Activated T-cell treated with anti-CD3 and anti-CD28 coated beads, Interleukin-2, amount 50 U/mL, for 4 hours (primary cell): ENCODE results near the gene FRMPD4. TPM values are rescaled to one million over a fixed set of nuclear protein-coding genes. Genes with fewer than 3 reads are reported as not detected.
"Not testable (repeated sequence)": the region's sequence is repeated elsewhere in the genome, so short reads cannot be mapped to it uniquely, and the experiment has no call there.

Experiments
- ATAC-seq, 2 donors: fragments of 200-7000 bp; cut with Tn5 transposase; one replicate each; pipeline ENCODE4 v1.10.0; 2021
- DNase-seq: peaks from one replicate; pipeline ENCODE4 v3.0.0-alpha.2; 2020
- H3K27me3 Mint-ChIP-seq: one replicate; pipeline ENCODE4 v1.8.0; 2021; ENCODE audit warnings: low read depth, mixed read lengths
- H3K36me3 Mint-ChIP-seq: one replicate; pipeline ENCODE4 v1.8.0; 2022; ENCODE audit warnings: mixed read lengths; ENCODE audit not compliant: insufficient read depth
- H3K4me1 Mint-ChIP-seq: one replicate; pipeline ENCODE4 v1.8.0; 2021; ENCODE audit warnings: low read depth, mixed read lengths
- H3K4me3 Mint-ChIP-seq: one replicate; pipeline ENCODE4 v1.8.0; 2021; ENCODE audit warnings: mild to moderate bottlenecking, moderate library complexity, mixed read lengths
- H3K9me3 Mint-ChIP-seq: one replicate; pipeline ENCODE4 v1.8.0; 2021; ENCODE audit warnings: mixed read lengths
- total RNA-seq, 3 donors: library from RNA; stranded (reverse); gene quantifications; one replicate each; pipeline ENCODE4 v1.2.1, GENCODE V29; 2021

Gene FRMPD4
- total RNA-seq, 3 donors from 2014 or later: not detected

DNA sequence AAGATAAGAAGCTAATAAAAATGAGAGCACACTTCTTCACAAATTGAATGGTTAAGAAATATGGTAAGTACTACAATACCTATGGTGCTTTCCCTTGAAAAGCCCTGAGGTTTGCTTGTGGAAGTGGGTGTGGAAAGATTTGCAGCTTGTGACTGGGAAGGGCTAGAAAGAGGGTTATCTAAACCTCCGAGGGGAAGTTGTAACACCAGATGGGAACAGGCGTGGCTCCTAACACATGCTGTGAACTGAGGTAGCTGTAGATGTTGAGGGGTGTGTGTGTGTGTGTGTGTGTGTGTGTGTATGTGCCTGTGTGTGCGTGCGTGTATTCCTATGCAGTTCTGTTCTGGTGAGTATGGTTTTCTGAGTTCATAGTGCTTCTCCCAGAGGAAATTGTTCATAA is 21.5 kb downstream of the FRMPD4 start:
- no peaks in the 10 kb centered on the region for H3K27me3 Mint-ChIP-seq
- ATAC-seq (no peak), DNase-seq (no peak)
- H3K4me3 Mint-ChIP-seq: no peak overlapping the region
- H3K36me3 Mint-ChIP-seq: no peaks in the 10 kb centered on the region
- H3K9me3 Mint-ChIP-seq: no peaks in the 10 kb centered on the region
- H3K4me1 Mint-ChIP-seq: no peaks in the 10 kb centered on the region

DNA sequence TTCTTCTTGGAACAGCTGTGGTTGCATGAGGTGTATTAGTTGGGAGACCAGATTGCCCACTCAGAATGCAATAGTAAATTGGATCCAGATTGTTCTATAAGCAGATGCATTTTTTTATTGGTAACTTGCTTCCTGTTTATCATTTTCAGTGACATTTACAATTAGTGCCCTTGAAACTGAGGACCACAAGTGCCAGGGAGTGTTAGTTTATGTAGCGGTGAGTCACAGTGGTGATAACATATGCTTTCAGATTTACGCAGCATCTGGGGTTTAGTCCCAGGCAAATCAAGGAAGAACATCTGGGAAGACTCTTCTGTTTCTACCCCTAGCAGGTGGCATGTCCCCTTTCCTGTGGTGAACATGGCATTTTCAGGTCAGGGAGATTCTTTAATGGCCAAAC is 24.1 kb downstream of the FRMPD4 start:
- DNase-seq (no peak), ATAC-seq (no peak)
- no peaks in the 10 kb centered on the region for H3K27me3 Mint-ChIP-seq
- H3K9me3 Mint-ChIP-seq: no peaks in the 10 kb centered on the region
- no peaks in the 10 kb centered on the region for H3K4me1 Mint-ChIP-seq
- no peaks in the 10 kb centered on the region for H3K36me3 Mint-ChIP-seq
- H3K4me3 Mint-ChIP-seq: no peak overlapping the region

DNA sequence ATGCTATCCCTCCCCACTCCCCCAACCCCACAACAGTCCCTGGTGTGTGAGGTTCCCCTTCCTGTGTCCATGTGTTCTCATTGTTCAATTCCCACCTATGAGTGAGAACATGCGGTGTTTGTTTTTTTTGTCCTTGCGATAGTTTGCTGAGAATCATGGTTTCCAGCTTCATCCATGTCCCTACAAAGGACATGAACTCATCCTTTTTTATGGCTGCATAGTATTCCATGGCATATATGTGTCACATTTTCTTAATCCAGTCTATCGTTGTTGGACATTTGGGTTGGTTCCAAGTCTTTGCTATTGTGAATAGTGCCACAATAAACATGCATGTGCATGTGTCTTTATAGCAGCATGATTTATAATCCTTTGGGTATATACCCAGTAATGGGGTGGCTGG is 25.9 kb downstream of the FRMPD4 start:
- not testable (repeated sequence) for H3K4me3 Mint-ChIP-seq, H3K9me3 Mint-ChIP-seq, H3K4me1 Mint-ChIP-seq, DNase-seq, H3K27me3 Mint-ChIP-seq, H3K36me3 Mint-ChIP-seq, ATAC-seq

DNA sequence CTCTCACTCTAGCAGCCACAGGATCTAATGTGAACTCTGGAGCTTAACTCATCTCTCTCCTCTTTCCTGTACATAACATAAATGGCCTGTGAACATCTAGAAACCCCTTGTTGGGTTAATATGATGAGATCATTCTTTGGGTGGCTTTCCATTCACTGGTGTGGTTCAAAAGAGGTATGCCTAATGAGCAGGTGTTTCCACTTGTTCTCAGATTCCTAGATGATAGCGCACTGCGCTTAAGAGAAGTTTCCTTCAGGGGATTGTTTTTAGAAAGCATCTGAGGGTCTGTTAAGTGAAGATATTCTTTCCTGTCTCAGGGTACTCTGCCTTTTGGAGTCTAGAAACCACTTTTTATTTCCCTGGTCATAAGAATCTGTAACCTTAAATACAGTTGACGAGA is 32.5 kb downstream of the FRMPD4 start:
- ATAC-seq (no peak), DNase-seq (no peak)
- H3K4me3 Mint-ChIP-seq: no peak overlapping the region
- H3K36me3 Mint-ChIP-seq: no peaks in the 10 kb centered on the region
- no peaks in the 10 kb centered on the region for H3K9me3 Mint-ChIP-seq
- H3K27me3 Mint-ChIP-seq: peaks cover 1% of the 10 kb centered on the region
- H3K4me1 Mint-ChIP-seq: no peaks in the 10 kb centered on the region

DNA sequence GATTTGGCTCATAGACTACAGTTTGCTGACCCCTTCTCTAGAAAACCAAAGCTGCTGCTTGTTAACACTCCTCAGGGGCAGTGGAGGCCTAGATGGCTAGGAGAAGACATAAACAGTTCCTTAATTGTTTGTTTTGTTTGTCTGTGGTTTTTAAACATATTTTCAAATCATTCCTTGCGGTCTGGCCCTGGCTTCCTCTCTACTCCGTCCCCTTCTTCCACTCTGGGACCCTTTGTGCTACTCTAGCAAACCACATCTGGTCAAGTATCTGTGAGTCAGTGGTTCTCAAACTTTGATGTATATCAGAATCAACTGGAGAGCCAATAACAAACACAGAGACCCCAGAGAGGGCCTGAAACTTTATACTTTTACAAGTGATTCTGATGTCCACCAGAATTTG is 36.1 kb downstream of the FRMPD4 start:
- DNase-seq (no peak), ATAC-seq (no peak)
- Mint-ChIP-seq H3K4me3 (no peak overlapping the region), H3K36me3 (no peaks in the 10 kb centered on the region), H3K4me1 (no peaks in the 10 kb centered on the region), H3K9me3 (no peaks in the 10 kb centered on the region), H3K27me3 (peaks cover 1% of the 10 kb centered on the region)

DNA sequence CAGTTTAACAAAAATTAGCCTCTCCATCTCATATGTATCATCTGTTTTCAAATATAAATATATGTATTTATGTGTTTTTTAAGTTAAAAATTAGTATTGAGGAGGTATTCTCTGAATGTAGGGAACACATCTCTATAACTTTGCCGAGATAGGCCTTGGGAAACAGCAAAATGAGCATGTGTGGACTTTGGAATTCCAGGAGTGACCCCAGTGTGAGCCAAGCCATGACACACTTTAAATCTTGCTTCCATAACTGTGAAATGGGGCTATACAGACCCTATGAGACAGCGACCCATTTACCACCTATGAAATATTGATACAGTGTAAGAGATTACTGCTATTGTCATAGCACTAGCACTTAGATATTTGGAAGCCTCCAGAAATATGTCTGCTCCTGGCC is 58.8 kb downstream of the FRMPD4 start:
- no peak for DNase-seq
- H3K9me3 Mint-ChIP-seq: no peaks in the 10 kb centered on the region
- H3K27me3 Mint-ChIP-seq: no peaks in the 10 kb centered on the region
- no peaks in the 10 kb centered on the region for H3K4me1 Mint-ChIP-seq
- H3K4me3 Mint-ChIP-seq: no peak overlapping the region
- no peaks in the 10 kb centered on the region for H3K36me3 Mint-ChIP-seq
- ATAC-seq: no peak

DNA sequence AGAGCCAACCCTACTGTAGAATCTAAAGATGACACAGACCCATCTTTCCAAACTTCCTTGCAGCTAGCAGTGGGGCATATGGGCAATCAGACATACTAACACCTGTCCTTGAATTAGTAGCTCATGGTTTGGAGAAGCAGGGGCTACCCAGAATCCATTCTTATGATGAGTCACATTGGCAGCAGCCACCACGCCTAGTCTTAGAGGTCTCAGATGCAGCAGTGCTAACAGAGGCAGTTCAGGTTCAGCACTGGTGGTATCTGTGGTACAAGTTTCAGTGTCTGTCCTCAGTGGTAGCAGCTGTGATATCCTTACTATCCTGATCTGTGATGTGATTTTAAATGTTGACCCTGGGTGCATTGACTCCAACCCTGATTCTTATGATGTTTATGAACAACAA is 68.1 kb downstream of the FRMPD4 start:
- ATAC-seq (no peak), DNase-seq (no peak)
- Mint-ChIP-seq H3K4me3 (no peak overlapping the region), H3K4me1 (no peaks in the 10 kb centered on the region), H3K9me3 (no peaks in the 10 kb centered on the region), H3K36me3 (no peaks in the 10 kb centered on the region), H3K27me3 (peaks cover 4% of the 10 kb centered on the region)

DNA sequence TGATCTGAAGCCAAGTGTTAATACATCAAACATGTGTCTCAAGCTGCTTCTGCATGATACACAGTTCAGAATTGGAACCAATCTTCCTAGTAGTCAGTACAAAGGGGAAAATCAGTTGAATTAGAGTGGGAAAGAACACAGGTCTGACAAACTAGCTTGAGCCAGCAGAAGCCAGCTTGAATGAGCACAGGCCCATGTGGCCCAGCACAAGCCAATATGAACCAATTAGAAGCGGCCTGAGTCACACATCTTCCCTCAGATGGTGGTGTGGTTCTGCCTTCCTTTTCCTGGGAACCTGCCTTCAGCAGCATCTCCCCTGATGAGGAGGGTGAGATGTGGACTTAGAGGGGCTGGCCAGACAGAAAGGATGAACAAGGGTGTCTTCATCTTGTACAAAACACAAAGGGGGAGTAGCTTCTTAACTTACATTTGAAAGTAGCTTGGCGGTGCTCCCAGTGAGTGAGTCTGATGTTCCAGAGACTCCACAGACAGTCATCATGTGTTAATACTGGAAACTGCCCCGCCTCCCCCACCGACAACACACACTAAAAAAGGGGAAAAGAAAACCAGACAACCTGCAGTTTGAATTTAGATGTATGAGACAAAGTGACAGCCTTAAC is 72.0 kb downstream of the FRMPD4 start:
- Mint-ChIP-seq H3K4me1 (no peaks in the 10 kb centered on the region), H3K36me3 (no peaks in the 10 kb centered on the region), H3K4me3 (no peak overlapping the region), H3K9me3 (no peaks in the 10 kb centered on the region), H3K27me3 (no peaks in the 10 kb centered on the region)
- no peak for ATAC-seq
- DNase-seq: no peak

DNA sequence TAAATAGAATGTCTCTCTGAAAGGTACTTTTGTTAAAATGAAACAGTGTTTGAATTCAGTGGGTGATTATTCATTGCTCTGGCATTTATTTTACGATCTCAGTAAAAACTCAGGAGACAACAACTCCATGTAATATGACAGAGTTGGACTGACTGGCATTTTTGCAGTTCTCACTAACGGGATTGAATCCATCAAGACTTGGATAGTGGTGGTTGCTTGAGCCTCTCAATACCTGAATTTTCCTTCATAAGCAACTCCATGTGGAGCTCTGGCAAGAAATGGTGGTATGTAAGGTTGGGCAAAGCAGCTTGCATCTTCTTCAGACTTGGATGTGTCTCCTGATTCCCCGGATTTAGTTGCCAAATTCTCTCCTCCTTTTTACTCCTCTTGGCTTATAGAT is 72.7 kb downstream of the FRMPD4 start:
- Mint-ChIP-seq H3K9me3 (no peaks in the 10 kb centered on the region), H3K4me3 (no peak overlapping the region), H3K36me3 (no peaks in the 10 kb centered on the region), H3K27me3 (no peaks in the 10 kb centered on the region), H3K4me1 (no peaks in the 10 kb centered on the region)
- no peak for DNase-seq
- no peak for ATAC-seq

DNA sequence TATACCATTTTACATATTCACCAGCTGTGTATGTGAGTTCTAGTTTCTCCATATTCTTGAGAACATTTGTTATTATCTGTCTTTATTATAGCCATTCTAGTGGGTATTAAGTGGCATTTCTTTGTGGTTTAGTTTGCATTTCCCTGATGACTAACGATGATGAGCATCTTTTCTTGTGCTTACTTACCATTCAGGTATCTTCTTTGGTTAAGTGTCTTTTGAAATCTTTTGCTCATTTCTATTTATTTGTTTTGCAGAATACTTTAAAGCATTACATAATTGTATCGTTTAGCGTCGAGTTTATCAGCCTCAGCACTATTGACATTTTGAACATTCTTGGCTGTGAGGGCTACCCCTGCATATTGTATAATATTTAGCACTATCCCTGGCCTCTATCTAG is 85.4 kb downstream of the FRMPD4 start:
- Mint-ChIP-seq H3K36me3 (no peaks in the 10 kb centered on the region), H3K4me3 (no peak overlapping the region), H3K9me3 (no peaks in the 10 kb centered on the region), H3K27me3 (no peaks in the 10 kb centered on the region), H3K4me1 (no peaks in the 10 kb centered on the region)
- no peak for DNase-seq
- no peak for ATAC-seq

DNA sequence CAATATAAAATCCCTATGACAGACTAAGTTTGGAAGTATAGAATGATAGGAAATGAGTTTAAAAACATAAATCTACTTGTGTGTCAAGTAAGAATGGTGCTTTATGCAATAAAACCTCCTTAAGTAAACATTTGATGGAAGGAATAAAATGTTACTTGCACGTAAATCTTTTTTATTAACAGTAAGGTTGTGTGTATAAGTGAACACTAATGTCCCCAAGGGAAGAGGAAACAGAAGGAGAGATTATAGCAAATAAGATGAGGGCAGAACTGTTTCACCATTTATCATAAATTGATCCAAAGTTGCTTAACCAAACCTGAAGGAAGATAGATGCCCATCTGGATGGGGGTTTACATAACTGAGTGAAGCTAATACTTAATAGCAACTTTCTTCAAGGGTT is 86.8 kb downstream of the FRMPD4 start:
- DNase-seq (no peak), ATAC-seq (no peak)
- Mint-ChIP-seq H3K9me3 (no peaks in the 10 kb centered on the region), H3K36me3 (no peaks in the 10 kb centered on the region), H3K4me1 (no peaks in the 10 kb centered on the region), H3K27me3 (no peaks in the 10 kb centered on the region), H3K4me3 (no peak overlapping the region)

DNA sequence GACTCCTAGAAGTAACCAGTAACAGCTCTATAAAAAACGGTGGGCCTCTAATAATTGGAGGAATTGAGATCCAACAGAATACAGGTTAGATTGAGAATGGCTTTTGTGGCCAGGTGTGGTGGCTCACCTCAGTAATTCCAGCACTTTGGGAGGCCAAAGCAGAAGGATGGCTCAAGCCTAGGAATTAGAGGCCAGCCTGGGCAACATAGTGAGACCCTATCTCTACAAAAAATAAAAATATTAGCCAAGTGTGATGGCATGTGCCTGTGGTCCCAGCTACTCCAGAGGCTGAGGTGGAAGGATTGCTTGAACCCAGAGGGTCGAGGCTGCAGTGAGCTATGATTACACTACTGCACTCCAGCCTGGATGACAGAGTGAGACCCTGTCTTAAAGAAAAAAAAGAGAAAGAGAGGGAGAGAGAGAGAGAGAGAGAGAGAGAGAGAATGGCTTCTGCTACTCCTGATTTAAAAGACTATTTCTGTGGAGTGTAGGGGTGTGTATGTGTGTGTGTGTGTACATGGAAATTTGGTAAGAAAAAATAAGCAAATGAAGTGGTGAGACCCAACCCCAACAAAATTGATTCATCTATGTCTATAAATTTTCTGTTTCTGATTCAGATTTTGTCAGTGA is 89.3 kb downstream of the FRMPD4 start:
- DNase-seq: no peak
- H3K9me3 Mint-ChIP-seq: no peaks in the 10 kb centered on the region
- no peaks in the 10 kb centered on the region for H3K27me3 Mint-ChIP-seq
- no peak for ATAC-seq
- no peaks in the 10 kb centered on the region for H3K4me1 Mint-ChIP-seq
- H3K4me3 Mint-ChIP-seq: no peak overlapping the region
- H3K36me3 Mint-ChIP-seq: no peaks in the 10 kb centered on the region

DNA sequence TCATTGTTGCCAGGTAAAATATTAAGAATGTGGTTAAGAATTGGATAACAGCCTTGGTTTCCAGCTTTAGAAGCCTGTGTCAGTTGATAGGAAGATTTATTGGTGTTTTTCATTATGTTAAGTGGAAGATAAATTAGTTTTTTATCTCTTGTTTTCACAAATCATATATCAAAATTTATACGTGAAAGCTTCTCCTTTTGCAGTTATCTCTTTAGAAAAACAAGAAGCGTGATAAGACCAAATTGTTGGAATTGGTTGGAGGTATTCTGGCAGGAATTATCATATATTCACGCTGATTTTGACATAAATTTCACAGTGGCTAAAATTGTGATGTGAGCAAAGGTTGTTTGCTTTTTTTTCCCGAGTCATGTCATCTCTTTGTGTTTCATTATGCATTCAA is 90.6 kb downstream of the FRMPD4 start:
- ATAC-seq (no peak), DNase-seq (no peak)
- Mint-ChIP-seq H3K36me3 (no peaks in the 10 kb centered on the region), H3K27me3 (no peaks in the 10 kb centered on the region), H3K4me3 (no peak overlapping the region), H3K9me3 (no peaks in the 10 kb centered on the region), H3K4me1 (no peaks in the 10 kb centered on the region)

DNA sequence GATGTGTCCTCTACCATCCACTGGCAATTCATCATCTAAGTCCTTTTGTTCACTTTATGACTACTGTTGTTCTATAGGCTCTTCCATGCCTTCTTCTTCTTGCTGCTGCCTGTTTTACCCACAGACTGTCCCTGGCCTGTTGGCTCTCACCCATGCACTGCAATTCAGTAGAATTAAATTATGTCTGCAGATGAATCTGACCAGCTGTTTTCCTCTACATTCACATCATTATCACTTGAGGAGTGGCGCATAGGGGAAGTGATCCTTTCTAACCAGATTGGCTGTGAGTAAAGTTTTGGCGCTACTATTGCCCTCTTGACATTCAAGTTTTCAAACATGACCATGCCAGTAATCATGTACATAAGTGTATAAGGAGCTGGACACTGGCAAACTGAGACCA is 91.7 kb downstream of the FRMPD4 start:
- DNase-seq (no peak), ATAC-seq (no peak)
- no peaks in the 10 kb centered on the region for H3K9me3 Mint-ChIP-seq
- H3K4me1 Mint-ChIP-seq: no peaks in the 10 kb centered on the region
- no peaks in the 10 kb centered on the region for H3K36me3 Mint-ChIP-seq
- H3K27me3 Mint-ChIP-seq: no peaks in the 10 kb centered on the region
- H3K4me3 Mint-ChIP-seq: no peak overlapping the region

DNA sequence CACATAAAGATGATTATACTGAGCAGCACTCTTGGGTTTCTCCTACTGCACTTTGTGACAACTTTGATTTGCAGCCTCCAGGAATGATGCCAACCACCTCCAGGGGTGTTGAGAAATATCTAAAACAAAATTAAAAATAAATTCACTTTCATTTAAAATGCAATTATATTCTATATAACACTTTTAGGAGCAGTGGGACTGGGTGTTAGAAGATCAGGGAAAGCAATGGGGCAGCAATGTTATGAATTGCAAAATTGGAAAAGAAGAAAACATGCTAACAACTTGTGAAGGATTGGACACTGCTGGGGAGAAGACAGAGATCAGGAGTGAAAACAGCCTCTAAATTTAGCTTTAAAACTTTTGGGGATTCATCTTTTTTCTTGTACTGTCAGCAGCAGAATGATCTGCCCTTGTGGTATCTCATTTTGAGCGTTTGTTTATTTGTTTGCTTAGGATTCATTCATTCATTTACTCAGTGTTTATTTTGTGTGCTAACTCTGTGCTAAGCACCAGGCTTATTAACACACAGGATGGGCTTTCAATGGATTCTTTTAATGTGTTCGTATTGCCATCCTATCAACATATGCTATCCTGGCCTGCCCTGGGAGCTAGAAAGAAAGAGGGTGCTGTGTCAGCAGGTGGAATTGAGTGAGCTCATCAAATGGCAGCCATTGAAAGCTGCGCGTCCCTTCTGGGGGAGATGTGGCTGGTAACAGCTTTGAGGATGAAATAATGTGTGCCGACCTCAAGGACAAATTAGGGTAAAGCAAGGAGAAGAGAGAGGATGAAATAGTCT is 96.5 kb downstream of the FRMPD4 start:
- DNase-seq (no peak), ATAC-seq (no peak)
- no peaks in the 10 kb centered on the region for H3K9me3 Mint-ChIP-seq
- H3K36me3 Mint-ChIP-seq: no peaks in the 10 kb centered on the region
- no peaks in the 10 kb centered on the region for H3K4me1 Mint-ChIP-seq
- no peak overlapping the region for H3K4me3 Mint-ChIP-seq
- H3K27me3 Mint-ChIP-seq: no peaks in the 10 kb centered on the region
